Epithelial cell of prostate (primary cell): ENCODE data around the gene TLE2.
"Not testable (repeated sequence)": the region's sequence is repeated elsewhere in the genome, so short reads cannot be mapped to it uniquely, and the experiment has no call there.

ENCODE experiments used
- DNase-seq: peaks from one replicate; pipeline ENCODE4 v3.0.0-alpha.2; 2011; ENCODE audit warnings: low read depth, low spot score
- H3K27ac ChIP-seq: fragments of 450-650 bp; 2 replicates; pipeline ENCODE4 v1.5.1; 2017; ENCODE audit warnings: mild to moderate bottlenecking

The TLE2 gene

DNA sequence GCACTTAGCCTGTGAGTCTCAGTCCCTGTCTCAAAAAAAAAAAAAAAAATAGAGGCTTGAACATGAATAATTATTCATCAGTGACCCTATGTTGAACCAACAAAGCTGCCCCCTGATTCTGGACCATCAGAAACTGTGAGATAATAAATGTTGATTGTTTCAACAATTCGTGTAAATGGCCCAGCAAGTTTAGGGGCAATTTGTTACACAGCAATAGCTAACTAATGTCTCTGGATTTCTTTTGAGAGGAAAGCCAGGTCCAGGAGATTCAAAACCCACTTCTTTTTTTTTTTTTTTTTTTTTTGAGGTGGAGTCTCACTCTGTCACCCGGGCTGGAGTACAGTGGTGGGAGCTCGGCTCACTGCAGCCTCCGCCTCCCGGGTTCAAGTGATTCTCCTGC, 64.2 kb downstream of the TLE2 start:
- no peak for DNase-seq
- no peak overlapping the region for H3K27ac ChIP-seq

DNA sequence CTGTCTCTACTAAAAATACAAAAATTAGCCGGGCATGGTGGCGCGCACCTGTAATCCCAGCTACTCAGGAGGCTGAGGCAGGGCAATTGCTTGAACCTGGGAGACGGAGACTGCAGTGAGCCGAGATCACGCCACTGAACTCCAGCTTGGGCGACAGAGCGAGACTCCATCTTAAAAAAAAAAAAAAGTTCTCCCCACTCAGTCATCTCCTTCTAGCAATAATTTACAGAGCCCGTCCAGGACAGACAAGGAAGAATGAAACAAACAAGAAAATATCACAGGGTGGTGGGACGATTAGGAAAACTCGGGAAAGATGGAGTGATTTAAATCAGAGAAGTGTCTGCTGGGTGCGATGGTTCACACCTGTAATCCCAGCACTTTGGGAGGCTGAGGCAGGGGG, 65.4 kb downstream of the TLE2 start:
- H3K27ac ChIP-seq, result not testable (repeated sequence)

GRCh38 chr19:2963122-2963521, 66.0 kb downstream of the TLE2 start:
- no peak overlapping the region for H3K27ac ChIP-seq
- DNase-seq, result no peak

More for the DNA sequence above, 65.4 kb downstream of the TLE2 start:
- not testable (repeated sequence) for DNase-seq

DNA sequence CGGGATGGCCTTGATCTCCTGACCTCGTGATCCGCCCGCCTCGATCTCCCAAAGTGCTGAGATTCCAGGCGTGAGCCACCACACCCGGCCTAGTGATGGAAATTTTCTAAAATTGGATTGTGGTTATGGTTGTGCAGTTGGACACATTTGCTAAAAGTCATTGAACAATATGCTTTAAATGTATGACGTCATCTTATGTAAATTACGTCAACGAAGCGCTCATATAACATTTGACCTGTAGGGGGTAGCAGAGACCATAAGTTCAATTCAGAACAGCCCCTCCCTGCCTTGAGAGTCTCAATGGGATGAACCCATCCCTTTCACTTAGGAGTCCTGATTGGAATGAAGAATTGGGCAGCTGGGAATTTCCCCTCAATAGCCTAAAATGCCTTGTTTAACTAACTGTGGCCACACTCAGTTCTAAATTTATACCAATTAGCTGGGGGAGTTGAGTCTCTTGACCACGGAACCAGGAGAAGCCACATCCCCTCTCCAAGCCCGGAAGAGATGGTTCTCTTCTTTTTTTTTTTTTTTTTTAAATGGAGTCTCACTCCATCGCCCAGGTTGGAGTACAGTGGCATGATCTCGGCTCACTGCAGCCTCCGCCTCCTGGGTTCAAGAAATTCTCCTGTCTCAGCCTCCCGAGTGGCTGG, 66.9 kb downstream of the TLE2 start:
- no peak for DNase-seq
- no peak overlapping the region for H3K27ac ChIP-seq

DNA sequence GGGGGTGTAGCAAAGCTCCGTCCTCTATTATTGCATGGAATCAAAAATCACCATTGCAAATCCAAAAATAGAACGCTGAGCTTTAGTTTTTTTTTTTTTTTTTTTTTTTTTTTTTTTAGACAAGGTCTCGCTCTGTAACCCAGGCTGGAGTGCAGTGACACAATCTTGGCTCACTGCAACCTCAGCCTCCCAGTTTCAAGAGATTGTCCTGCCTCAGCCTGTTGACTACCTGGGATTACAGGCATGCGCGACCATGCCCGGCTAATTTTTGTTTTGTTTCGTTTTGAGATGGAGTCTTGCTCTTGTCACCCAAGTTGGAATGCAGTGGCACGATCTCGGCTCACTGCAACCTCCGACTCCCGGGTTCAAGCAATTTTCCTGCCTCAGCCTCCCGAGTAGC, 69.0 kb downstream of the TLE2 start:
- no peak for DNase-seq
- H3K27ac ChIP-seq, result no peak overlapping the region

GRCh38 chr19:2957160-2957559, 71.9 kb downstream of the TLE2 start:
- DNase-seq, result no peak

DNA sequence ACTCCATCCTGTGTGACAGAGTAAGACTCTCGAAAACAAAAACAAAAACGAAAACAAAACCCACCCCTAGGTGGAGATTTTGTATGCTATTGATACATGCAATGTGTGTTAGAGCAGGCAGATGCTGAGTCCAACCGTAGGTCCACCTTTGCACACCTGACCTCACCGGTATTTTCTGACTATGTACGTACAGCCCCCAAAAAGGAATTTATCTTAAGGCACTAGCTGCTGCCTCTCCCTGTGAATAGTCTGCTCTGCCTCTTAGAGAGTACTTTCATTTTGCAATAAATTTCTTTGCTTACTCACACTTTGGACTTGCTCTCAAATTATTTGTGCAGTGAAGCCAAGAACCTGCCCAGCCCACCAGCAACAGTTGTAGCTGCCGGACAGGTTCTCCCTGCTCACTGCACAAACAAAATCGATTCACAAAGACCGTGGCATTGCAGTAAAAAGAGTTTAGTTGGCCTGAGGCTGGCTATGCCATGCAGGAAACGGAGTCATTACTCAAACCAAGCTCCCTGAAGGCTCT, 76.1 kb downstream of the TLE2 start:
- peak overlapping the region; percentile 70 for H3K27ac ChIP-seq
- peak; percentile 90 for DNase-seq

More at GRCh38 chr19:2957160-2957559, 71.9 kb downstream of the TLE2 start:
- H3K27ac ChIP-seq, result no peak overlapping the region

- DNase-seq, result peak; percentile 96
- H3K27ac ChIP-seq, result peak overlapping the region; percentile 82
Observed at GRCh38 chr19:2950286-2951124, 78.6 kb downstream of the TLE2 start.

- H3K27ac ChIP-seq, result peak overlapping the region; percentile 82
- DNase-seq, result no peak
Observed at GRCh38 chr19:2949939-2950285, 79.2 kb downstream of the TLE2 start.
